K562 (cell line): ENCODE data around the gene PNP. TPM values are rescaled to one million over a fixed set of nuclear protein-coding genes. Genes with fewer than 3 reads are reported as not detected.

Experiments used
- CHCHD3 ChIP-seq: fragments of 250-450 bp; sonication (Bioruptor Pico); IDR thresholded peaks from 2 replicates; pipeline ENCODE4 v2.1.2; 2022; ENCODE audit warnings: mild to moderate bottlenecking
- EWSR1 ChIP-seq: fragments of 450-650 bp; IDR thresholded peaks from 2 replicates; pipeline ENCODE4 v1.6.1; 2018; ENCODE audit warnings: borderline replicate concordance, mild to moderate bottlenecking, low read depth, moderate library complexity; ENCODE audit not compliant: partially characterized antibody
- GABPB2 ChIP-seq: fragments of 250-450 bp; sonication (Bioruptor Pico); conservative IDR thresholded peaks from 2 replicates; pipeline ENCODE4 v1.5.1; 2021; ENCODE audit warnings: mild to moderate bottlenecking
- HSF4 ChIP-seq: fragments of 250-450 bp; sonication (Bioruptor Pico); IDR thresholded peaks from 2 replicates; pipeline ENCODE4 v2.1.2; 2022; ENCODE audit warnings: mild to moderate bottlenecking, moderate library complexity, borderline replicate concordance
- KAT2B ChIP-seq: IDR thresholded peaks from one replicate; pipeline ENCODE4 v1.6.1; 2012; ENCODE audit warnings: low read depth, mild to moderate bottlenecking, control low read depth, inconsistent platforms, low read length, moderate library complexity
- NFRKB ChIP-seq: fragments of 450-650 bp; IDR thresholded peaks from 2 replicates; pipeline ENCODE4 v1.6.1; 2016; ENCODE audit warnings: low read depth
- PURB ChIP-seq: sonication (generic); formaldehyde crosslinking; IDR thresholded peaks from 2 replicates; pipeline ENCODE4 v1.9.0; 2021; ENCODE audit warnings: low read depth, mild to moderate bottlenecking, missing genetic modification reagents
- TBL1XR1 ChIP-seq, 2 experiments: IDR thresholded peaks; 2 replicates each; pipeline ENCODE4 v1.6.1; 2012; ENCODE audit warnings: improper control_type of control experiment in 2 of 2, low read length in 2 of 2, mild to moderate bottlenecking in 1 of 2
- ZNF561 ChIP-seq: fragments of 450-650 bp; formaldehyde crosslinking; conservative IDR thresholded peaks from 2 replicates; pipeline ENCODE4 v1.4.0; 2020; ENCODE audit warnings: mild to moderate bottlenecking, moderate library complexity
- polyA plus RNA-seq, 8 experiments: library from polyadenylated mRNA; depleted of rRNA in 4 of 8; stranded (reverse) in 5 of 8; unstranded in 3 of 8; fragments of >200 nt; fragmentation: Nextera tagmentation in 2 of 8; fragmentation: Illumina TruSeq in 1 of 8; extraction: Ambion mirVana in 2 of 8; extraction: Trizol in 1 of 8; gene quantifications; 2 replicates each; pipeline versions ENCODE4 v1.2.1 to v1.2.3, GENCODE V29; 2011 to 2014; ENCODE audit warnings: inconsistent platforms in 1 of 8, missing spikeins in 1 of 8
- total RNA-seq, 7 experiments: library from RNA; depleted of rRNA in 6 of 7; stranded (reverse); fragments of >200 nt in 6 of 7; fragmentation: Illumina TruSeq in 2 of 7; extraction: Trizol in 2 of 7; gene quantifications; 2 replicates each; pipeline versions ENCODE4 v1.2.1 to v1.2.3, GENCODE V29; 2011 to 2021; ENCODE audit warnings: low replicate concordance in 1 of 7
- TF ChIP-seq, protein P1 (sequence below), 2 experiments: fragments of 450-650 bp; IDR thresholded peaks; 2 replicates each; pipeline ENCODE4 v1.6.1; 2016; ENCODE audit warnings: mild to moderate bottlenecking in 2 of 2, borderline replicate concordance in 1 of 2, low read depth in 1 of 2, moderate library complexity in 1 of 2
- TF ChIP-seq, protein P2 (sequence below): fragments of 250-450 bp; sonication (Bioruptor Pico); IDR thresholded peaks from 2 replicates; pipeline ENCODE4 v1.5.0; 2020; ENCODE audit warnings: mild to moderate bottlenecking
- TF ChIP-seq, protein P3 (sequence below): fragments of 450-650 bp; formaldehyde crosslinking; IDR thresholded peaks from 2 replicates; pipeline ENCODE4 v1.4.0; 2020; ENCODE audit warnings: mild to moderate bottlenecking
- TF ChIP-seq, protein P4 (sequence below): IDR thresholded peaks from 2 replicates; pipeline ENCODE4 v1.6.1; 2011; ENCODE audit warnings: borderline replicate concordance, low read depth, mild to moderate bottlenecking, moderate library complexity, low read length; ENCODE audit not compliant: insufficient read depth, poor library complexity, severe bottlenecking

Gene PNP
- total and polyA plus RNA-seq, 9 of the 15 experiments (the other 6 are each of a cell fraction or from before 2014, with no cell fraction given): 92.5 to 288 (median 137) TPM

DNA sequence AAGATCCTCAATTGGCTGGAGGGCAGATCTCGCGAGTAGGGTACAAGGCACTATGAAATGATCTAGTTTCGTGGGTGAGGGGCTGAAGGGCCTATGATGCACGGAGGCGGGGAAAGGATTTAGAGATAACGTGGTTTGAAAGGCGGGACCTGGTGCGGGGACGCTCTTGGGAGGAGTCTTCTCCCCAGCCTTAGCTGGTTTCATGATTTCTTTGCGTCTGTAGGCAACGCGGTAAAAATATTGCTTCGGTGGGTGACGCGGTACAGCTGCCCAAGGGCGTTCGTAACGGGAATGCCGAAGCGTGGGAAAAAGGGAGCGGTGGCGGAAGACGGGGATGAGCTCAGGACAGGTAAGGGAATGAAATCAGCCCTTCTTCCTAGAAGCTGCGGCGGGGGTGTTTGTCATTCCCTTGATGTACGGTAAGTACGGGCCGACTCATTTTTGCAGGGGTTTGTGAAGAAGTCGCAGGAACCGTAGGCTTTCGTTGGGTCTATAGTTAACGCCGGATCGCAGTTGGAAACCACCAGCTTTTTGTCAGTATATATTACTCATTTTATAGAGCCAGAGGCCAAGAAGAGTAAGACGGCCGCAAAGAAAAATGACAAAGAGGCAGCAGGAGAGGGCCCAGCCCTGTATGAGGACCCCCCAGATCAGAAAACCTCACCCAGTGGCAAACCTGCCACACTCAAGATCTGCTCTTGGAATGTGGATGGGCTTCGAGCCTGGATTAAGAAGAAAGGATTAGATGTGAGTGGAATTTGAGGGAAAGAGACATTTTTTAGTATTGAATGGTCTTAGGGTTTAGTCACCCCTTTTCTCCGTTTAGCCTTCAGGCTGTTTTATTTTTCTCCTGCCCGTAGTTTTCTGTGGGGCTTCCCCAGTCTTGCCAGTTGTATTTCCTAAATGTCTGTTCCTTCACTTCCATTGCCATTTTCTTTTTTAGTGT lies 13.6 kb upstream of the PNP start (continued):
- TF ChIP-seq, protein P1, sequence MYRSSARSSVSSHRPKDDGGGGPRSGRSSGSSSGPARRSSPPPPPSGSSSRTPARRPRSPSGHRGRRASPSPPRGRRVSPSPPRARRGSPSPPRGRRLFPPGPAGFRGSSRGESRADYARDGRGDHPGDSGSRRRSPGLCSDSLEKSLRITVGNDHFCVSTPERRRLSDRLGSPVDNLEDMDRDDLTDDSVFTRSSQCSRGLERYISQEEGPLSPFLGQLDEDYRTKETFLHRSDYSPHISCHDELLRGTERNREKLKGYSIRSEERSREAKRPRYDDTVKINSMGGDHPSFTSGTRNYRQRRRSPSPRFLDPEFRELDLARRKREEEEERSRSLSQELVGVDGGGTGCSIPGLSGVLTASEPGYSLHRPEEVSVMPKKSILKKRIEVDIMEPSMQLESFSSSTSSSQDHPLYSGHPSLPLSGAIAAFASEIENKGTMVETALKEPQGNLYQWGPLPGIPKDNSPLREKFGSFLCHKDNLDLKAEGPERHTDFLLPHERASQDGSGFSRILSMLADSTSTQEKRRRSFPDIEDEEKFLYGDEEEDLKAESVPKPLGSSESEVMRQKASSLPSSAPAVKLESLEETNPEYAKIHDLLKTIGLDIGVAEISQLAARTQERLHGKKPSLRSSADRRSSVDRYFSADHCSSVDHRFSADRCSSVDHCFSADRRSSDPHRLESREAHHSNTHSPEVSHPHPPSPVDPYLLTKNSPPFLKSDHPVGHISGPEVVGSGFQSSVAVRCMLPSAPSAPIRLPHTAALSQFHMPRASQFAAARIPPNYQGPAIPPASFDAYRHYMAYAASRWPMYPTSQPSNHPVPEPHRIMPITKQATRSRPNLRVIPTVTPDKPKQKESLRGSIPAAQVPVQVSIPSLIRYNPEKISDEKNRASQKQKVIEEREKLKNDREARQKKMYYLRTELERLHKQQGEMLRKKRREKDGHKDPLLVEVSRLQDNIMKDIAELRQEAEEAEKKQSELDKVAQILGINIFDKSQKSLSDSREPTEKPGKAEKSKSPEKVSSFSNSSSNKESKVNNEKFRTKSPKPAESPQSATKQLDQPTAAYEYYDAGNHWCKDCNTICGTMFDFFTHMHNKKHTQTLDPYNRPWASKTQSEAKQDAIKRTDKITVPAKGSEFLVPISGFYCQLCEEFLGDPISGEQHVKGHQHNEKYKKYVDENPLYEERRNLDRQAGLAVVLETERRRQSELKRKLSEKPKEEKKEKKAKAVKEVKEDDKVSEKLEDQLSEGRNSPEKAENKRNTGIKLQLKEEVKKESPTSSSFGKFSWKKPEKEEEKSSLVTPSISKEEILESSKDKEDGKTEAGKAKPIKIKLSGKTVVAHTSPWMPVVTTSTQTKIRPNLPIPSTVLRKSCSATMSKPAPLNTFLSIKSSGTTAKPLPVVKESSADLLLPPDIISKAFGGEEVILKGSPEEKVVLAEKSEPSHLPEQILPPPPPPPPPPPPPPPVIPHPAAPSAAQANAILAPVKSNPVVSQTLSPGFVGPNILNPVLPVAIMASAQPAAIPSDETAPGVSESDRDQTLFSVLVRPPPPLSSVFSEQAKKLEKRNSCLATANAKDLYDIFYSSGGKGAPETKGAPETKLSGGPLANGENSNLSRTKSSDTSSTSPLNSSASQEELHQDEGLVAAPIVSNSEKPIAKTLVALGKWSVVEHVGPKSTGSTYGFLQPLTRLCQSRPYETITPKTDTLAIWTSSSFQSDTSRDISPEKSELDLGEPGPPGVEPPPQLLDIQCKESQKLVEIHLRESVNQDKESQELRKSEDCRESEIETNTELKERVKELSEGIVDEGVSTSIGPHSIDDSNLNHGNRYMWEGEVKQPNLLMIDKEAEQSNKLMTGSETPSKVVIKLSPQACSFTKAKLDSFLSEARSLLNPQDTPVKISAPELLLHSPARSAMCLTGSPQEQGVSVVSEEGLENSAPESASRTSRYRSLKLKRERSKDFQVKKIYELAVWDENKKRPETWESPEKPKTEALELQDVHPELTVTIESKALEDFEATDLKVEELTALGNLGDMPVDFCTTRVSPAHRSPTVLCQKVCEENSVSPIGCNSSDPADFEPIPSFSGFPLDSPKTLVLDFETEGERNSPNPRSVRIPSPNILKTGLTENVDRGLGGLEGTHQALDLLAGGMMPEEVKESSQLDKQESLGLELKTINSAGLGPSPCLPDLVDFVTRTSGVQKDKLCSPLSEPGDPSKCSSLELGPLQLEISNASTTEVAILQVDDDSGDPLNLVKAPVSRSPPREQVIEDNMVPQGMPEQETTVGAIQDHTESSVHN (IDR thresholded peaks at IDR 0.05; ENCODE audit: borderline replicate concordance in 1 of 2, low read depth in 1 of 2): no peak
- TF ChIP-seq NFRKB: 0 out of 2 replicates have a peak, but pooled peaks have one; percentile 64
- TF ChIP-seq, protein P2, sequence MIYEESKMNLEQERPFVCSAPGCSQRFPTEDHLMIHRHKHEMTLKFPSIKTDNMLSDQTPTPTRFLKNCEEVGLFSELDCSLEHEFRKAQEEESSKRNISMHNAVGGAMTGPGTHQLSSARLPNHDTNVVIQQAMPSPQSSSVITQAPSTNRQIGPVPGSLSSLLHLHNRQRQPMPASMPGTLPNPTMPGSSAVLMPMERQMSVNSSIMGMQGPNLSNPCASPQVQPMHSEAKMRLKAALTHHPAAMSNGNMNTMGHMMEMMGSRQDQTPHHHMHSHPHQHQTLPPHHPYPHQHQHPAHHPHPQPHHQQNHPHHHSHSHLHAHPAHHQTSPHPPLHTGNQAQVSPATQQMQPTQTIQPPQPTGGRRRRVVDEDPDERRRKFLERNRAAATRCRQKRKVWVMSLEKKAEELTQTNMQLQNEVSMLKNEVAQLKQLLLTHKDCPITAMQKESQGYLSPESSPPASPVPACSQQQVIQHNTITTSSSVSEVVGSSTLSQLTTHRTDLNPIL: no peak
- TF ChIP-seq ZNF561: no peak
- no peak for TF ChIP-seq HSF4
- no peak for TF ChIP-seq TBL1XR1 (IDR thresholded peaks at IDR 0.05; ENCODE audit: low read length in 2 of 2)
- TF ChIP-seq GABPB2: no peak
- TF ChIP-seq KAT2B: no peak
- TF ChIP-seq PURB (CRISPR knock-in tag): no peak
- TF ChIP-seq, protein P3, sequence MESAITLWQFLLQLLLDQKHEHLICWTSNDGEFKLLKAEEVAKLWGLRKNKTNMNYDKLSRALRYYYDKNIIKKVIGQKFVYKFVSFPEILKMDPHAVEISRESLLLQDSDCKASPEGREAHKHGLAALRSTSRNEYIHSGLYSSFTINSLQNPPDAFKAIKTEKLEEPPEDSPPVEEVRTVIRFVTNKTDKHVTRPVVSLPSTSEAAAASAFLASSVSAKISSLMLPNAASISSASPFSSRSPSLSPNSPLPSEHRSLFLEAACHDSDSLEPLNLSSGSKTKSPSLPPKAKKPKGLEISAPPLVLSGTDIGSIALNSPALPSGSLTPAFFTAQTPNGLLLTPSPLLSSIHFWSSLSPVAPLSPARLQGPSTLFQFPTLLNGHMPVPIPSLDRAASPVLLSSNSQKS (CRISPR knock-in tag): no peak
- no peak for TF ChIP-seq EWSR1
- no peak for TF ChIP-seq CHCHD3 (CRISPR knock-in tag)
- TF ChIP-seq, protein P4, sequence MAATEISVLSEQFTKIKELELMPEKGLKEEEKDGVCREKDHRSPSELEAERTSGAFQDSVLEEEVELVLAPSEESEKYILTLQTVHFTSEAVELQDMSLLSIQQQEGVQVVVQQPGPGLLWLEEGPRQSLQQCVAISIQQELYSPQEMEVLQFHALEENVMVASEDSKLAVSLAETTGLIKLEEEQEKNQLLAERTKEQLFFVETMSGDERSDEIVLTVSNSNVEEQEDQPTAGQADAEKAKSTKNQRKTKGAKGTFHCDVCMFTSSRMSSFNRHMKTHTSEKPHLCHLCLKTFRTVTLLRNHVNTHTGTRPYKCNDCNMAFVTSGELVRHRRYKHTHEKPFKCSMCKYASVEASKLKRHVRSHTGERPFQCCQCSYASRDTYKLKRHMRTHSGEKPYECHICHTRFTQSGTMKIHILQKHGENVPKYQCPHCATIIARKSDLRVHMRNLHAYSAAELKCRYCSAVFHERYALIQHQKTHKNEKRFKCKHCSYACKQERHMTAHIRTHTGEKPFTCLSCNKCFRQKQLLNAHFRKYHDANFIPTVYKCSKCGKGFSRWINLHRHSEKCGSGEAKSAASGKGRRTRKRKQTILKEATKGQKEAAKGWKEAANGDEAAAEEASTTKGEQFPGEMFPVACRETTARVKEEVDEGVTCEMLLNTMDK: no peak
